GM12878 (cell line): ENCODE data around the gene MYOM1. TPM values are rescaled to one million over a fixed set of nuclear protein-coding genes. Genes with fewer than 3 reads are reported as not detected.

Source experiments
- ATAC-seq: fragments of 200-7000 bp; cut with Tn5 transposase; 3 replicates; pipeline ENCODE4 v1.9.1; 2020; ENCODE audit warnings: mild to moderate bottlenecking, moderate library complexity
- BruUV-seq: library from RNA; stranded (reverse); fragments of 400-500 nt; replicated peaks from 2 replicates; lab custom pipeline; 2021; lab: Mats Ljungman, UMichigan
- CTCF ChIA-PET: fragments of 300-600 bp; sonication (Branson Sonifier 250); formaldehyde crosslinking; extraction: SDS; loops from one replicate; lab custom pipeline; 2021; ENCODE audit warnings: inconsistent platforms; lab: Yijun Ruan, JAX
- POLR2A ChIA-PET: fragments of 350-600 bp; formaldehyde crosslinking; extraction: SDS; loops from one replicate; lab custom pipeline; 2021; ENCODE audit warnings: inconsistent platforms; lab: Charles Lee
- RAD21 ChIA-PET: fragments of 300-600 bp; sonication (Branson Sonifier 250); formaldehyde crosslinking; loops from one replicate; lab custom pipeline; 2023; ENCODE audit warnings: antibody characterized with exemption; ENCODE audit not compliant: unreplicated experiment; lab: Charles Lee
- SMC1A ChIA-PET: fragments of 300-600 bp; sonication (Branson Sonifier 250); formaldehyde crosslinking; loops from one replicate; lab custom pipeline; 2023; ENCODE audit not compliant: unreplicated experiment, uncharacterized antibody; lab: Charles Lee
- DNase-seq: peaks from one replicate; pipeline ENCODE4 v3.0.0-alpha.2; 2011; ENCODE audit warnings: low read depth, low spot score
- FAIRE-seq: peaks from 3 replicates; lab custom pipeline; 2011; peaks lifted over from hg19 to GRCh38; lab: Jason Lieb, UNC
- H2AFZ ChIP-seq: 2 replicates; pipeline ENCODE4 v1.6.0; 2011; ENCODE audit warnings: low read depth, low read length, control low read depth; ENCODE audit not compliant: control insufficient read depth
- H3K27ac ChIP-seq: 2 replicates; pipeline ENCODE4 v1.5.1; 2011; ENCODE audit warnings: control low read depth; ENCODE audit not compliant: control insufficient read depth, insufficient read depth
- H3K27me3 ChIP-seq, 2 experiments: replicated peaks in 1 of 2; 2 replicates each; pipeline versions ENCODE4 v1.6.0 to v1.6.1; 2011; ENCODE audit warnings: low read length in 1 of 2; ENCODE audit not compliant: control insufficient read depth in 2 of 2, insufficient read depth in 2 of 2
- H3K36me3 ChIP-seq, 2 experiments: 2 replicates each; pipeline ENCODE4 v1.5.1; 2011; ENCODE audit warnings: low read length in 1 of 2; ENCODE audit not compliant: control insufficient read depth in 2 of 2, insufficient read depth in 2 of 2
- H3K4me1 ChIP-seq: 2 replicates; pipeline ENCODE4 v1.6.1; 2011; ENCODE audit warnings: mild to moderate bottlenecking, low read length, moderate library complexity, mixed read lengths; ENCODE audit not compliant: control insufficient read depth, insufficient read depth
- H3K4me2 ChIP-seq: 2 replicates; pipeline ENCODE4 v1.6.0; 2011; ENCODE audit warnings: control low read depth; ENCODE audit not compliant: control insufficient read depth, insufficient read depth
- H3K4me3 ChIP-seq: fragments of 200-600 bp; sonication (generic); 2 replicates; pipeline ENCODE4 v1.5.1; 2016
- H3K79me2 ChIP-seq: 2 replicates; pipeline ENCODE4 v1.6.0; 2011; ENCODE audit warnings: low read length; ENCODE audit not compliant: control insufficient read depth, insufficient read depth
- H3K9ac ChIP-seq: 2 replicates; pipeline ENCODE4 v1.8.0; 2011; ENCODE audit warnings: low read length, control low read depth, mixed read lengths; ENCODE audit not compliant: control insufficient read depth, insufficient read depth
- H3K9me3 ChIP-seq: replicated peaks from 3 replicates; pipeline ENCODE4 v1.5.1; 2011; ENCODE audit warnings: mild to moderate bottlenecking, low read length; ENCODE audit not compliant: control insufficient read depth, insufficient read depth
- H4K20me1 ChIP-seq: 2 replicates; pipeline ENCODE4 v1.6.0; 2011; ENCODE audit not compliant: control insufficient read depth, insufficient read depth
- ASH2L ChIP-seq: fragments of 300-600, 200-600 bp; sonication (generic); IDR thresholded peaks from 2 replicates; pipeline ENCODE4 v1.6.1; 2017; ENCODE audit warnings: low read depth, mild to moderate bottlenecking, borderline replicate concordance
- EGR1 ChIP-seq, 2 experiments: IDR thresholded peaks; 1 replicate in 1 of 2; 2 replicates in 1 of 2; pipeline ENCODE4 v1.6.1; 2011 to 2012; ENCODE audit warnings: low read depth in 2 of 2, low read length in 2 of 2, borderline replicate concordance in 1 of 2, mild to moderate bottlenecking in 1 of 2, moderate library complexity in 1 of 2
- KLF5 ChIP-seq: fragments of 450-650 bp; IDR thresholded peaks from 2 replicates; pipeline ENCODE4 v1.6.1; 2014; ENCODE audit warnings: mild to moderate bottlenecking; ENCODE audit not compliant: partially characterized antibody
- NR2F1 ChIP-seq: fragments of 450-650 bp; conservative IDR thresholded peaks from 2 replicates; pipeline ENCODE4 v1.6.1; 2017; ENCODE audit warnings: mild to moderate bottlenecking
- TAF1 ChIP-seq: IDR thresholded peaks from 2 replicates; pipeline ENCODE4 v1.6.1; 2011; ENCODE audit warnings: mild to moderate bottlenecking, low read depth, low read length, borderline replicate concordance
- WGBS: methylation state at CpG from one replicate; pipeline ENCODE4 v1.1.6; 2016; ENCODE audit warnings: low lambda C conversion rate; ENCODE audit not compliant: insufficient replicate concordance, insufficient coverage; ENCODE audit errors: missing lambda C conversion rate; 5-methylcytosine and 5-hydroxymethylcytosine counted together
- in situ Hi-C: fragments of 300-500 bp; cut with MboI; formaldehyde crosslinking; loops from 9 replicates; pipeline ENCODE4 v1.14.3; 2018; ENCODE audit warnings: mixed read lengths
- intact Hi-C: fragments of 100-400 bp; cut with micrococcal nuclease; formaldehyde crosslinking; loops from one replicate; pipeline ENCODE4 v1.14.2; 2022; ENCODE audit not compliant: unreplicated experiment
- polyA plus RNA-seq, 11 experiments: library from polyadenylated mRNA; depleted of rRNA in 4 of 11; unstranded in 6 of 11; stranded (reverse) in 5 of 11; fragments of >200 nt; fragmentation: Nextera tagmentation in 4 of 11; fragmentation: Illumina TruSeq in 1 of 11; extraction: Ambion mirVana in 4 of 11; extraction: Trizol in 1 of 11; gene quantifications; 1 replicate in 1 of 11; 2 replicates in 10 of 11; pipeline versions ENCODE4 v1.2.1 to v1.2.3, GENCODE V29; 2011 to 2016; ENCODE audit warnings: inconsistent platforms in 2 of 11, missing spikeins in 2 of 11, low read depth in 1 of 11
- total RNA-seq, 4 experiments: library from RNA; depleted of rRNA in 3 of 4; stranded (reverse); fragments of >200 nt in 3 of 4; fragmentation: Illumina TruSeq in 1 of 4; extraction: Trizol in 1 of 4; gene quantifications; 2 replicates each; pipeline versions ENCODE4 v1.2.1 to v1.2.3, GENCODE V29; 2013 to 2021
- TF ChIP-seq, protein P1 (sequence below): IDR thresholded peaks from 2 replicates; pipeline ENCODE4 v1.6.1; 2012; ENCODE audit warnings: low read depth, low read length, improper control_type of control experiment
- TF ChIP-seq, protein P2 (sequence below): fragments of 450-650 bp; IDR thresholded peaks from 2 replicates; pipeline ENCODE4 v1.6.1; 2016; ENCODE audit warnings: mild to moderate bottlenecking
- TF ChIP-seq, protein P3 (sequence below): fragments of 450-650 bp; IDR thresholded peaks from 2 replicates; pipeline ENCODE4 v1.6.1; 2014; ENCODE audit warnings: mild to moderate bottlenecking

The MYOM1 gene
- total and polyA plus RNA-seq, 10 of the 15 experiments (the other 5 are each of a cell fraction or from before 2014, with no cell fraction given), result 0.06 to 1.0 (median 0.57) TPM

DNA sequence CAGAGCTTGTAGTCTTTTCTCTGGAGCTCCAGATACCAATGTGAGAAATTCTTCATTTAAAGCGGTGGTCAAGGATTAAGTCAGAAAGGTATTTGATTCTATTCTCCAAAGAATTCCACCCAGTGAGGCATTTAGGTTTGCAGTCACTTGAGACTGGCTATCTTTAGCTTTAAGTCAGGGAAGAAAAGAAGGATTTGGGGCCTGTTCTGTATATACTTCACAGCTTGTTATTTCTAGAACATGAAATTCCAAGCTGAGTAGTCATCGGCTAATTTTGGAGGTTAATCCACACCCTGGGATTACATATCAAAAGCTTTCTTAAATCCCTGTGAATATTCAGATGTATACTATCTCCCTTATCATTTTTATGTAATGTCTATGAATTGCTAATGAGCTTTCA, 39.4 kb downstream of the MYOM1 start:
- no peak overlapping the region for H3K4me3 ChIP-seq
- no peak overlapping the region for H3K9ac ChIP-seq
- no peaks in the 10 kb centered on the region for H3K36me3 ChIP-seq
- BruUV-seq, result no TSS peak
- intact Hi-C loops, result no loop called here
- ChIA-PET POLR2A (interaction anchor here (0.6 to 2.3 kb wide), 8 partner anchors 9 to 267 kb away, joined by 3 to 10 read pairs (median 4); partner anchors contain the start of gene MYL12A), CTCF (interaction anchor here (0.6 to 6.9 kb wide), 13 partner anchors 13 to 453 kb away, joined by 3 to 59 read pairs (median 5); partner anchors contain the start of gene MYL12A), SMC1A (interaction anchor here (0.6 to 6.2 kb wide), 15 partner anchors 9 to 233 kb away, joined by 3 to 70 read pairs (median 5); partner anchors contain the start of gene MYL12A), RAD21 (interaction anchor here (0.6 to 2.6 kb wide), 10 partner anchors 13 to 274 kb away, joined by 3 to 20 read pairs (median 4); partner anchors contain the start of gene MYL12A)
- no peaks in the 10 kb centered on the region for H3K9me3 ChIP-seq
- no peaks in the 10 kb centered on the region for H3K79me2 ChIP-seq
- in situ Hi-C loops, result no loop called here
- no peak for ATAC-seq
- WGBS, result 100% methylated on average over 2 of the region's 2 CpGs
- no peaks in the 10 kb centered on the region for H4K20me1 ChIP-seq
- peaks cover 34% of the 10 kb centered on the region for H3K4me1 ChIP-seq
- no peak for TF ChIP-seq EGR1 (IDR thresholded peaks at IDR 0.05; ENCODE audit: borderline replicate concordance in 1 of 2, low read depth in 2 of 2, low read length in 2 of 2)
- TF ChIP-seq, protein P1, sequence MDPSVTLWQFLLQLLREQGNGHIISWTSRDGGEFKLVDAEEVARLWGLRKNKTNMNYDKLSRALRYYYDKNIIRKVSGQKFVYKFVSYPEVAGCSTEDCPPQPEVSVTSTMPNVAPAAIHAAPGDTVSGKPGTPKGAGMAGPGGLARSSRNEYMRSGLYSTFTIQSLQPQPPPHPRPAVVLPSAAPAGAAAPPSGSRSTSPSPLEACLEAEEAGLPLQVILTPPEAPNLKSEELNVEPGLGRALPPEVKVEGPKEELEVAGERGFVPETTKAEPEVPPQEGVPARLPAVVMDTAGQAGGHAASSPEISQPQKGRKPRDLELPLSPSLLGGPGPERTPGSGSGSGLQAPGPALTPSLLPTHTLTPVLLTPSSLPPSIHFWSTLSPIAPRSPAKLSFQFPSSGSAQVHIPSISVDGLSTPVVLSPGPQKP, result no peak
- TF ChIP-seq, protein P2, sequence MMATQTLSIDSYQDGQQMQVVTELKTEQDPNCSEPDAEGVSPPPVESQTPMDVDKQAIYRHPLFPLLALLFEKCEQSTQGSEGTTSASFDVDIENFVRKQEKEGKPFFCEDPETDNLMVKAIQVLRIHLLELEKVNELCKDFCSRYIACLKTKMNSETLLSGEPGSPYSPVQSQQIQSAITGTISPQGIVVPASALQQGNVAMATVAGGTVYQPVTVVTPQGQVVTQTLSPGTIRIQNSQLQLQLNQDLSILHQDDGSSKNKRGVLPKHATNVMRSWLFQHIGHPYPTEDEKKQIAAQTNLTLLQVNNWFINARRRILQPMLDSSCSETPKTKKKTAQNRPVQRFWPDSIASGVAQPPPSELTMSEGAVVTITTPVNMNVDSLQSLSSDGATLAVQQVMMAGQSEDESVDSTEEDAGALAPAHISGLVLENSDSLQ, result no peak
- TF ChIP-seq TAF1, result no peak
- TF ChIP-seq ASH2L, result no peak
- no peak for TF ChIP-seq NR2F1
- no peak for TF ChIP-seq KLF5
- TF ChIP-seq, protein P3, sequence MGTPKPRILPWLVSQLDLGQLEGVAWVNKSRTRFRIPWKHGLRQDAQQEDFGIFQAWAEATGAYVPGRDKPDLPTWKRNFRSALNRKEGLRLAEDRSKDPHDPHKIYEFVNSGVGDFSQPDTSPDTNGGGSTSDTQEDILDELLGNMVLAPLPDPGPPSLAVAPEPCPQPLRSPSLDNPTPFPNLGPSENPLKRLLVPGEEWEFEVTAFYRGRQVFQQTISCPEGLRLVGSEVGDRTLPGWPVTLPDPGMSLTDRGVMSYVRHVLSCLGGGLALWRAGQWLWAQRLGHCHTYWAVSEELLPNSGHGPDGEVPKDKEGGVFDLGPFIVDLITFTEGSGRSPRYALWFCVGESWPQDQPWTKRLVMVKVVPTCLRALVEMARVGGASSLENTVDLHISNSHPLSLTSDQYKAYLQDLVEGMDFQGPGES, result no peak
- H3K4me2 ChIP-seq, result no peak overlapping the region
- no peaks in the 10 kb centered on the region for H3K27me3 ChIP-seq
- DNase-seq, result no peak
- FAIRE-seq, result no peak
- H3K27ac ChIP-seq, result peak overlapping the region; percentile 97
- no peak overlapping the region for H2AFZ ChIP-seq
